NCI-H460 (cell line): Measurements from ENCODE around the gene NRP2. TPM values are rescaled to one million over a fixed set of nuclear protein-coding genes. Genes with fewer than 3 reads are reported as not detected.

Experiments
- DNase-seq: peaks from one replicate; pipeline ENCODE4 v3.0.0-alpha.2; 2016; ENCODE audit warnings: low read depth; ENCODE audit errors: extremely low read depth
- total RNA-seq: library from RNA; depleted of rRNA; stranded (reverse); fragments of >200 nt; shearing (Covaris generic); gene quantifications from 2 replicates; pipeline ENCODE4 v1.2.3, GENCODE V29; 2014

NRP2 gene
- total RNA-seq, 1 experiment from 2014 or later, result 7.4 TPM

DNA sequence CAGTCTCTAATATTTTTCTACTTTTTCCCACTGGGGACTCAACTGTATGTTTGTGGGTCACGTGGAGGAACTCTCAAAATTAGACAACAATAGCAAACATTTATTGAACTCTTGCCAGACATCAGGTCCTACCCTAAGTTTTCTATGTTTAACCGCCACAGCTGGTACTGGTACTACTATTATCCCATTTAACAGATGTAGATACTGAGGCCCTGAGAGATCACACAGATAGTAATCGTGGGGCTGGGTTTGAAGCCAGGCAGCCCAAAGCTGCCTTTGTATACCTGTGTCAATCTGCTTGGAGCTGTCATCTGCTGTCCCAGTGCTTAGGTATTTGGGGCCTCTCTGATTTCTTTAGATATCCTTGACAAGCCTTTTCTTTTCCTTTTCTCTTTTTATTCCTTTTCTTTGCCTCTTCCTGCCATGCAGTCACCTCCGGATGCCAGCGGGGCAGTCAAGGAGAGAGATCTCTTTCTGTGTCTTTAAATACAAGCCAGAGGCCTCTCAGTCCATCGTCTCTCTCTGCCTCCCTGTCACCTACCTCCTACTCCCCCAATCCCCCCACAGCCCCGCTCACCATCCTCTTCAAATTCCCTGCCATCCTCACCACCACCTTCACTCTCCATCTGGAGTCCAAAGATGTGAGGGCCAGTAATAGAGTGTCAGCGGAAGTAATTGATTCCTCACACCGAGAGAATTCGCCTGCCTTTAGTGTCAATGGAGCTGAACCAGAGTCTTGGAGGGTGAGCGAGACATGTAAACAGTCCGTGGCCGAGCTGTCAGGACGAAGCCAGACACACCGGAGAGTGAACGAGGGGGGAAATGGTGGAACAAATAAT is 23.4 kb downstream of the NRP2 start:
- DNase-seq, result no peak

GRCh38 chr2:205706769-205707381 is 24.6 kb downstream of the NRP2 start:
- DNase-seq, result peak; percentile 76

GRCh38 chr2:205708231-205708631 is 25.9 kb downstream of the NRP2 start:
- no peak for DNase-seq

DNA sequence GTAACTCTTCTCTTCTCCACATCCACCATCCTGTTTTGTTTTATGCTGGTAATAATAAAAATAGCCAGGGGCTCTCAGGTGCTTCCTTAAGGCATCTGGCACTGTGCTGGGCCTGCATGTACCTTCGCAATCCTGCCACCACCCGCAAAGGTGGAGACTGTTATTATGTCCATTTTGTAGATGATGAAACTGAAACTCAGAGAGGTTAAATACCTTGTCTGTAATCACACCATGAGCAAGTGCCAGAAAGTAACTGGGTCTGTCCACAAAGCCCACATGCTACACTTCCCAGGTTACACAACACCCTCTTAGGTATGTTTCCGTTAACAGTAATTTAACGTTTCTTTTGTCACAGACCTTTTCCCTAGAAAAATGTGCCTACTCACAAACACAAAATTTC is 27.0 kb downstream of the NRP2 start:
- DNase-seq, result no peak

GRCh38 chr2:205712508-205712907 is 30.2 kb downstream of the NRP2 start:
- DNase-seq, result no peak

GRCh38 chr2:205713086-205713485 is 30.8 kb downstream of the NRP2 start:
- no peak for DNase-seq

DNA sequence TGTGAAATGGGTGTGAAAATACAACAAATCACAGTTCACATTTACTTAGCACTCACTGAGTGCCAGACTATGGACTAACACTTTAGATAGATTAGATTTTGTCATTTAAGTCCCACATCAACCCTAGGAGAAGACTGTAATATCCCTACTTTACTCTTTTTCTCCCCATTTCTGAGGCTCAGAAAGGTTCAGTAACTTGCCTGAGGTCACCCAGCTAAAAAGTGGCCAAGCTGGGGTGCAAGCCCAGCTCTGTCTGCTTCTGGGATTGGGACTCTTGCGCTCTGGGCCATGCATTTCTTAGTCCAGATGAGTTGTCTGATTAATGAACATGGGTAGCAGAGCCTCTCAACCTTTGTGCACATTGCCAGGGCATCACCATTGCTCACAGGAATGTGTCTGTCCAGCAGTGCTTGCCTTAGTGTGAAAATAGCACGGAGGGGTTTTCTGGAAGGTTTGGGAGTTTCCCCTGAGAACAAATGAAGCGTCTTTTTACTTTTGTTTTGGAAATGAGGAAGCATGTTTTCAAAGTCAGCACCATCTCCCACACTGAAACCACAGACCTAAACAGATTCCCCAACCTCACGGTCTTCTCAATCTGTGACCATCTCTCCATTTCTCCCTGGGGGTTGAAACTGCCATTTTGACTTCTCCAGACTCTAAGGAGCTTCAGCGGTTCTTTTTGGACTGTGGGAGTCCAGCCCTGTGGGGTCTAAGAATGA is 31.9 kb downstream of the NRP2 start:
- DNase-seq, result no peak

DNA sequence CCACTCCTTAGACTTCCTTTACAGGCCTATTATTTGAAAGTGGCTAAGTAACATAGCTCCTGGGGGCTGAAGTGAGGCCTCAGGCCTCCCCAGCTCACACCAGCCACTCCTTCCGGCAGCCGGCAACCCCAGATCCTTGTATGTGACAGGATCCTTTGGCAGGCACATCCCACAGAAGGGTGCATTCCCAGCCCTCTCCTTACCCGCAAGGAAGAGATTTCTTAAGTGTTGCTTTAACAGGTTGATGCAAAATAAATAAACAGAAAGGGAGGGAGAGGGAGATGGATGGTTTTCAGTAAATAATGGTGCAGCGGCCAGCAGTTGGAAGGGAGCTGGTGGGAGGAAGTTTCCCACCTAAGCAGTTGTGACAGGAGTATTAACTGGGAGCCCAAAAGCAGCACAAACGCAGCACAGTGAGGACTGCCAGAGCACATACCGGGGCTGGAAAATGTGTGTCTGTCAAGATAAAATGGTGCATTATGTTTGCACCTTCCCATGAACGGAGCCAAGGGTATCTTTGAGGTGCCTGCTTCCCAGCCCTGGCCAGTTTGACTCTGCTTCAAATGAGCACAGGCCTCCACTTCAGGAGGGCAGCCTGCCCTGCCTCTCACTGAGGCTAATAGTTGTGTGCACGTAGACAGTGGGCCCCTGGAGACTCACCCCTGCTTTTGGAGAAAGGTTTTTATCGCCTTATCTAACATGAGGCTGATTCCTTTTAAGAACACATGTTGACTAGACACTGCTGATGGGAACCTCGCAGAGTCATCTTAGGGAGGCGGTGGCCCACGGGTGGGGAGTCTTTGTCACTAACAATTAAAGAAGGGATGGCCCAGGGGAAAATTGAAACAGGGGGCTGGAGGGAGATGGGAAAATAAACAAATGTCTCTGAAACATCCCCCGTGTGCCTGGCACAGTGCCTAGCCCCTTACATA is 32.8 kb downstream of the NRP2 start:
- peak; percentile 33 for DNase-seq

DNA sequence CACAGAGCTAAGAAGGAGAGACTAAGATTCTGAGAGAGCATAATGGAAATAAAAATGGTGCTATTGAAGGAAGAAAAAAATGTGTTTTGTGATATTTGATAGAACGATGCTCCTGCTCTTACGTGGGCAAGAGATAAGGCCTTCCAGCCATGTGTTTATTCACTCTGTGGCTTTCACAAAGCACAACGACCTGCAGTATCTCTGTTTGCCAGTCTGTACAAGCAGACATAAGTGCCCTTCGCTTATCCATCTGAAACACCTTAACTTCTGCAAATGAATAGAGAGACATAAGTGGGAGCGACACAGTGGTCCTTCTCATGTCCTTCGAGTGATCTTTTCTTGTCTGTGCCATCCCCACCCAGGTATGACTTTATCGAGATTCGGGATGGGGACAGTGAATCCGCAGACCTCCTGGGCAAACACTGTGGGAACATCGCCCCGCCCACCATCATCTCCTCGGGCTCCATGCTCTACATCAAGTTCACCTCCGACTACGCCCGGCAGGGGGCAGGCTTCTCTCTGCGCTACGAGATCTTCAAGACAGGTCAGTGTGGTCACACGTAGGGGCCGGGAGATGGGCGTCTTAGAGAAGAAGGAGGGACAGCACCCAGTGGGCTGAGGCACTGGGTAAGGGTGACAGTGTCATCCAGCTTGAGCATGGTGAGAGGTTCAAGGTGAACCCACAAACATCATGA is 33.7 kb downstream of the NRP2 start:
- no peak for DNase-seq

DNA sequence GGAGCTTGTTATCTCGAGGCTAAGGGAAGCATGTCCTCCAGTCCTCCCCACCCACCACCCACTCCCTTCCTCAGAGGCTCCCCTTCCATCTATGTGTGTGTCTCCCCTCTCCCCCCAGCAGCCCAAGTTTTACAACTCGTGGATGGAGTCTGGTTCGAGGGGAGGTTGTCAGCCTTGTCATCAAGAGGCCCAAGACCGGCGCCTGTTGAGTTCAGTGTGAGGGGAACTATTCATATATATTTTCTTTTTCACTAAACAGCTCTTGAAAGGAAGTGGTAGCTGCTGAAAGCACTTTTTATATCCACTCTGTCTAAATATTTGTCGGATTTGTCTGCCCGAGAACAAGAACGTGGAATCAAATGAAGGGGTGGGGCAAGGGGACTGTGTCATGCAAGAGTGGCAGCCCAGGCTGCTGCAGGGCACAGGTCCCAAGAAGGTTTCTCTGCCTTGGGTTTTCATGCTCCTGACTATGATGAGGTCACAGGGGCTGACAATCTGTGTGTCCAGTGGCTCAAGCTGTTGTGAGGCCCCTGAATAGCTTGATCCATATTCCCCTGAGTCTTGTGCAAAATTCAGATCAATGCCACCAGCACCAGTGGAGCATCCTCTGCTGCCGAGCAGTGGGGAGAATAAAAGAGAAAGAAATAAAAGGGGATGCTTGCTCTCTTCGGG is 35.0 kb downstream of the NRP2 start:
- DNase-seq, result no peak

GRCh38 chr2:205717999-205718398 is 35.7 kb downstream of the NRP2 start:
- DNase-seq, result no peak

DNA sequence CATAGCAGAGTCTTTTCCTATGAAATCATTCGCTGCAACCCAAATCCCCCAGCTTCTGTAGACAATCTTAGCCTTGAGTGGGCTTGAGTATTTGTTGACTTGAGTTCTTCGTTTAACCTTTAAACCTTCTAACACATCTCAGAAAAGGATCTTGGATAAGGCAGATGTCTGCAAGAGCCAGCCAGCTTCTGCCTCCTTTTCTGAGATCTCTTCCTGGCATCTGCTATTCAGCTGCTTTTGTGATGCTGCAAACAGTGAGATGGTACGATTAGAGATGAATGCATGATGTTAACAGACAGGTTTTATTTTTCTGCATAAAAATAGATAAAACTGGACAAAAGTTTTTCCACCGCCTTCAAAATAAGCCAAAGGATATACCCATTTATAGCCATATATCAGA is 37.5 kb downstream of the NRP2 start:
- DNase-seq, result no peak

DNA sequence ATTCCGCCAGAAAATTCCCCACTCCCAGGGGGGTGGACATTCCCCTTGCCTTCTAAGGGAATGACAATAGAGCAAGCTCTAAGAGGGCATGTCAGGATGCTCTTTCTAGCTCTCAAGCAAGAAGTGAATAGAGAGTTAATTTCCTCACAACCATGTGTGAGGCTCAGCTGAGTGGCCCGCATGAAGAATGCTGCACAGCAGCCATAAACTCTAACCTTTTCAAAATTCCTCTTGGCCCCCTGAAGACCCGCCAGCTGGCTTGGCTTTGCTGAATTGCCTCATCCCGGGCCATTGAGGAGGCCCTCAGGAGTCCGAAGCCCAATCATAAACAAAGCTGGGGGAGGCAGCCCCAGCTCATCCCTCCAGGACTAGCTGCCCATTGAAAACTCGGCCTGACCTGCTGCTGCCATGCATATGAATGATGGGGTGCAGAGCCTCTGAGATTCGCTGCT is 38.2 kb downstream of the NRP2 start:
- no peak for DNase-seq

DNA sequence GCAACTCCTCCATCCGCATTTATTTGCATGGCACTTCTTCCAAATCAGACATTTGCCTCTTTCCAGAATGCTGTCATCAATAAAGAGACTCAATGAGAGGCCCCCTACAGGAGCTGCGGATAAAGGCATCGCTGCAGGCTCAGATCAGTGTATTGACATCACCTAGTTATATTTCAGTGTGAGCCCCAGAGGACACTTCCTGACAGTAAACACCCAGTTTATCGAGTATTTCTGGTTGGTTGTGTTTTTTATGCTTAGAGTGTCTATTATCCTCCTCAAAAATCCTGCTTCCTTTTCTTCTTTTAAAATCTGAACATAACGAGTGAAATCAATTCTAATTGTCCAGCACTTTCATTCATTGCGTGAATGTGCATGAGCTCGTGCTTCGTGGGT is 38.8 kb downstream of the NRP2 start:
- DNase-seq, result no peak

GRCh38 chr2:205722283-205722918 is 40.1 kb downstream of the NRP2 start:
- DNase-seq, result no peak

DNA sequence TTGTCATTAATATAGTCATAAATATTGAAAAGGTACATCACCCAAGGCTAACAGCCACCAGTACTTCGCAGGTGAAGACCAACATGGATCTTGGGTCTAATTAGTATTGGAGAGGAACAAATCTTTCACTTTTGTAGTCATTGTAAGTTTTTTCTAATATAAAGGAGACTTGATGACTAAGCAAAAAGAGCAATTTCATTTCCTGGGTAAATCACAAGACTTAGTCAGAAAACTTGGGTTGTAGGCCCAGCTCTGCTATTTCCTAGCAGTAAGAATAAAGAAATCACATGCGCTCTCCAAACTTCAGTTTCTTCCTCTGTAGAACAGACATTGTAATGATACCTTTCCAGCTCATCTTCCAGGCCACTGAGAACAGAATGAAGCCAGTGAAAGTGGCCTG is 40.9 kb downstream of the NRP2 start:
- DNase-seq, result no peak

DNA sequence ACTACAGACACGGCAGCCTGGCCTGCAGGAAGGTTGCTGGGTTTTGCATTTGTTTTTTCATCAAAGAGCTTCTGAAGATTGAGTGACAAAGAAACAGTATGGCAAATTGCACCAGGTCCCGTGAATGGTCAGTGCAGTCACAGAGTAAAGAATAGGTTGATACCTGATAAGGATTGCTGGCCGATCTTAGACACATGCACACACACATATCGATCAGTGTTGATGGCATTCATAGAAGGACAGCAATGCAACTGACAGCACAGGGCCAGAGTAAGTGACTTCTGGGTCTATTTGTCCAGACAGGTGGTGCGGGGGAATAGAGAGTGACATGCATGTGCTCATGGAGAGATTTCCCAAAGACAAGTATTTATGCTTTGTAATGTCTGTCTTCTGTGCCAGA is 42.8 kb downstream of the NRP2 start:
- no peak for DNase-seq

DNA sequence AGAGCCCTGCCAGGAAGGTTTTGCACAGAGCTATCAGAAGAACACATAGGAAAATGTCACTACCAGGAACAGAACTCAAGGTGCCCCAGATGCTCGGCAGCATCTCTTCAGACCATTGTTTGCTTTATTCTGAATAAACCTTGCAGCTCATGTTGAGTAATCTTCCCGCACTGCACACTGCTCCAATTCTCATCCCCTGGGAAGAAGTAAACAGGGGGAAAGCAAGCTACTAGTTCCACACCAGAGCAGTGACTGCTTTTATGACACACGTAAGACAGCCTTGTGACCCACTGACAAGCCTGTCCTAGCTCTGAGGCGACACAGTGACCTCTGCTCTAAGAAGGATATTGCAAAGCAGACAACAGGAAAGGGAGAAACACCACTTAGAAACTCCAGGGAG is 44.2 kb downstream of the NRP2 start:
- no peak for DNase-seq

- no peak for DNase-seq
Measured at GRCh38 chr2:205727174-205727573, 44.9 kb downstream of the NRP2 start.
